Measurements from ENCODE around the gene ME2.

Gene ME2

GRCh38 chr18:50859793-50860555 is 18.9 kb upstream of the ME2 start:
- no peak for TF ChIP-seq CTCF (conservative IDR thresholded peaks at IDR 0.05; ENCODE audit: low read depth)
- DNase-seq (ENCODE audit: low spot score), result no peak
- no peak overlapping the region for H3K27ac ChIP-seq
- CTCF ChIA-PET, result interaction anchor here (0.7 to 0.9 kb wide), 2 partner anchors 8 to 81 kb away, joined by 3 to 8 read pairs; no protein-coding TSS in a partner anchor
- POLR2A ChIA-PET (ENCODE audit: low non-redundant PET), result no interaction called here

GRCh38 chr18:50861617-50862016 is 17.3 kb upstream of the ME2 start:
- ChIA-PET CTCF (interaction anchor here (0.7 kb wide), 1 partner anchor 14 kb away, joined by 3 read pairs; no protein-coding TSS in a partner anchor), POLR2A (ENCODE audit: low non-redundant PET) (no interaction called here)
- no peak overlapping the region for H3K27ac ChIP-seq
- TF ChIP-seq CTCF (conservative IDR thresholded peaks at IDR 0.05; ENCODE audit: low read depth), result no peak
- DNase-seq (ENCODE audit: low spot score), result no peak

GRCh38 chr18:50862401-50862800 is 16.5 kb upstream of the ME2 start:
- ChIA-PET POLR2A (ENCODE audit: low non-redundant PET) (no interaction called here), CTCF (interaction anchor here (0.6 to 0.7 kb wide), 2 partner anchors 15 to 43 kb away, joined by 3 read pairs; no protein-coding TSS in a partner anchor)
- DNase-seq (ENCODE audit: low spot score), result no peak
- no peak for TF ChIP-seq CTCF (conservative IDR thresholded peaks at IDR 0.05; ENCODE audit: low read depth)
- H3K27ac ChIP-seq, result no peak overlapping the region

GRCh38 chr18:50863840-50864375 is 15.0 kb upstream of the ME2 start:
- CTCF ChIA-PET, result no interaction called here
- no peak for TF ChIP-seq CTCF (conservative IDR thresholded peaks at IDR 0.05; ENCODE audit: low read depth)
- no peak for DNase-seq (ENCODE audit: low spot score)
- H3K27ac ChIP-seq, result no peak overlapping the region
- POLR2A ChIA-PET (ENCODE audit: low non-redundant PET), result no interaction called here

- CTCF ChIA-PET, result no interaction called here
These were observed 12.2 kb upstream of the ME2 start for GRCh38 chr18:50866765-50867164.

GRCh38 chr18:50869150-50869549 is 9.8 kb upstream of the ME2 start:
- ChIA-PET CTCF (interaction anchor here (0.6 kb wide), 1 partner anchor 49 kb away, joined by 3 read pairs; no protein-coding TSS in a partner anchor), POLR2A (ENCODE audit: low non-redundant PET) (no interaction called here)
- peak overlapping the region; percentile 76 for H3K27ac ChIP-seq
- no peak for TF ChIP-seq CTCF (conservative IDR thresholded peaks at IDR 0.05; ENCODE audit: low read depth)
- no peak for DNase-seq (ENCODE audit: low spot score)

More at GRCh38 chr18:50866765-50867164, 12.2 kb upstream of the ME2 start:
- POLR2A ChIA-PET (ENCODE audit: low non-redundant PET), result no interaction called here
- DNase-seq (ENCODE audit: low spot score), result no peak
- H3K27ac ChIP-seq, result no peak overlapping the region
- 0 out of 2 replicates have a peak, but pooled peaks have one; percentile 11 for TF ChIP-seq CTCF (conservative IDR thresholded peaks at IDR 0.05; ENCODE audit: low read depth)
